NCI-H774 (cell line): ENCODE measurements around the gene GPC6.
"Not testable (repeated sequence)": the region's sequence is repeated elsewhere in the genome, so short reads cannot be mapped to it uniquely, and the experiment has no call there.

Experiments
- DNase-seq: peaks from one replicate; lab custom pipeline; 2025; lab: John Stamatoyannopoulos, UW

Gene GPC6

DNA sequence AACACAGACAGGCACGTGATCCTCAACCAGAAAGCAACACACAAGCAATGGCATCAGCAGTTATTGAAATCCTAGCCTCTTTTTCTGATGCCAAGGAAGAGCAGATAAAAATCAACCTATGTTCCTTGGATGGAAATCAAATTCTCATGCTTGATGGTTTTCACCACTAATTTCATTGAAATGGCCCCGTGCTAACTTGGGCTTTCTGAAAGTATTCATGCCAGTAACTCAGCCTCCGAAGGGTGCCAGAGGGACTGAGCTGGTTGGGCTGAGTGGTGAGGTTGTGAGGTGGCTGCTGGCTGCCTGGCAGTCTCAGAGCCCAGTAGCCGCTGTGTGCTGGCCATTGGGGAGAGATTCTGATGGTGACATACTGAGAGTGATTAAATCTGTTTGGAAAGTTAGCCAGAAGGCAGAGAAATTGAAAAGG is 943.6 kb downstream of the GPC6 start:
- DNase-seq: no peak

DNA sequence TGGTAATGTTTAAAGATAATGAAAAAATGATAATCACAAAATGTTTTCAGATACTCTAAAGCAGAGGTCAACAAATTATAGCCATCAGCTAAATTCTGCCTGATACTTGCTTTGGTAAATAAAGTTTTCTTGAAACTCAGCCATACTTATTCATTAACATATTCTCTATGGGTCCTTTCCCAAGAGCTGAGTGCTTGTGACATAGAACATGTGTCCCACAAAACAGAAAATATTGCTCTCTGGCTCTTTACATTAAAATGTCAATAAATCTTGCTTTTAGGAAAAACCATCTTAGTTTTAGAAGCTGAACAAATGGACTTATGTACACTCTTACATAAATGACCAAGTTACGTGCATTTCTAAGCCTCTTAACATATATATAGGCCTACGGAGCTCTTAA is 945.8 kb downstream of the GPC6 start:
- DNase-seq: no peak

- DNase-seq: no peak
These were observed 946.8 kb downstream of the GPC6 start for GRCh38 chr13:94173312-94173854.

- no peak for DNase-seq
These were observed 947.4 kb downstream of the GPC6 start for GRCh38 chr13:94174009-94174408.

- DNase-seq: no peak
These were observed 948.5 kb downstream of the GPC6 start for GRCh38 chr13:94175076-94175475.

DNA sequence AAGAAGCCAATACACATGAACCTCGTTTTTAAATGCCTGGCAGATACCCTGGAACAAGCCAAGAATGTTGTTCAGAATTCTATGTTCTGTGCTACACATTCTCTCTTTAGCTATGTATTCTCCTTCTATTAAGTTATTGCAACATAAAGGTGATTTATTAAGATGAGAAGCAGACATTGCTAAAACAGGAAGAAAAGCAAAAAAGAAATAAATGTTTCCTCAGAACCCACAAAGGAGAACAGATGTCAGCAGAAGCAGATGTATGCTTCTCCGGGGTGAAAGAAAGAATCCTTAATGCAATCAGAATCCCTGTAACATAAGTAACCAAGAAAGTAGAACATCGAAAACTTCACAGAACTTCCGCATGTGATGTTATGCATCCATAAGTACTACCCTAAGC is 950.0 kb downstream of the GPC6 start:
- no peak for DNase-seq

GRCh38 chr13:94177041-94177440 is 950.4 kb downstream of the GPC6 start:
- DNase-seq: no peak

- peak; percentile 6 for DNase-seq
These were observed 952.1 kb downstream of the GPC6 start for GRCh38 chr13:94178625-94179244.

DNA sequence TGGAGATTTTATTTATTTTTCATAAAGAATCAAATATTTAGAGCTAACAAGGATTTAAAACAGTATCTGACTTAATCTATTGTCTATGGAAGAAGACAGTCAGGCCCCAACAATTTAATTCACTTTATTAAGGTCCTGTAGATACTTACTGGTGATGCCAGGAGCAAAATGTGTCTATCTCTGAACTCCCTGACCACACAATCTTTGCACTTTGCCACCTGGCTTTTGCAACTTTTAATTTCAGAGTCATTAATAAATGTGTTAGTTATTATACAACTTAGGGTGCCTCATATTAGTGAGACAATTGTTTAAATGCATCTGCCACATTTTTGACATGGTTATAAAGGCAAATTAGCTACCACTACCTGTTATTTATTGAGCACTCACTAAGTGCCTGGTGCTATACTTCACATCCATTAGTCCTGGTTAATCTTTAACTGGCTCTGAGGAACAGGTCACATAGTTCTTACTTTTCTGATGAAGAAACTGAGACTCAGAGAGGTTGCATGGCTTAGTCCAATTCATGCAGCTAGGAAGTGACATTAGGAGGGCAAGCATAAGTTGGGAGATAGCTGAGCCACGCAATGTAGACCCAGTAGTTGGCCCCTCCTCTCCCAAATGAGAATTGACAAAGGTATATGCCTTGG is 955.0 kb downstream of the GPC6 start:
- no peak for DNase-seq

DNA sequence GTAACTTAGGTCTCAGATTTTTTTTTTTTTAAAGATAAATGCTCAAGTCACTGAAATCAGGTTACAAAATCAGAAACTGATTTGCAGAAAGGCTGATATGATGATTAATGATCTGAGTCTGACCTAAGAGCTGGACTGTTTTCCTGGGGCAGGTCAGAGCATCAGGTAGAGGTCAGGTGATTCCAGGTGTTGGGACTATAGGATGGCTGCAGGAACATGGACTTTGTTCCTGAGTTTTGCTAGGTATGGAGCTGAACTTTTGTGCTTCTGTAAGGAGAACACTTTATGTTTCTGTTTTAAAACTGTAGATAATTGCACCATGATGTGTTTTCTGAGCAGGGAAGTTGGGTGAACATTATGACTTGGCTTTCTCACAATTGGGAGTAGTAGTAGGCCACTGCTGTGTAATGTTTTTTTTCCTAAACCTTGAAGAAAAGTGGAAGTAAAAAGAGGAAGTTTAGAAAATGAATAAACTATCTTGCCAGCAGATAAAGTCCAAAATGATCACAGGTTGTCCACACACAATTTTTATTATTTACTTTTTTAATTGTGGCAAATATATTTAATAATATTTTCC is 955.7 kb downstream of the GPC6 start:
- DNase-seq: no peak

DNA sequence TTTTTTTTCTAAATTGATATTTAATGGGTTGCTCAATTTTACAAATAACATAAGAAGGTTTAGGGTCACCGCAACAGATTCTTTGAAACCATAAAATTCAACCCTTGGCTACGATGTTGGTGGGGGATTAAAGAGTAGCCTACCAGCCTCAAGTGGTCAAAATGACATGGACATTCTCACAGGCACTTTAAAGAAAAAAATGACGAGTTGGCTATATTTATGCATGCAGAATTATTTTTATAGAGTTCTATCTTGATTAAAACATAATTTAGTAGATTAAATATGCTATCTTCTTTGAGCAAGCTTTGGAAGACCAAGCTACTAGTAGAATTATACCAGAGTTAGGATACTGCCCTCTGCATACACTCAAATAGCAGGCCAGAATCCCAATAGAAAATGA is 959.9 kb downstream of the GPC6 start:
- no peak for DNase-seq

DNA sequence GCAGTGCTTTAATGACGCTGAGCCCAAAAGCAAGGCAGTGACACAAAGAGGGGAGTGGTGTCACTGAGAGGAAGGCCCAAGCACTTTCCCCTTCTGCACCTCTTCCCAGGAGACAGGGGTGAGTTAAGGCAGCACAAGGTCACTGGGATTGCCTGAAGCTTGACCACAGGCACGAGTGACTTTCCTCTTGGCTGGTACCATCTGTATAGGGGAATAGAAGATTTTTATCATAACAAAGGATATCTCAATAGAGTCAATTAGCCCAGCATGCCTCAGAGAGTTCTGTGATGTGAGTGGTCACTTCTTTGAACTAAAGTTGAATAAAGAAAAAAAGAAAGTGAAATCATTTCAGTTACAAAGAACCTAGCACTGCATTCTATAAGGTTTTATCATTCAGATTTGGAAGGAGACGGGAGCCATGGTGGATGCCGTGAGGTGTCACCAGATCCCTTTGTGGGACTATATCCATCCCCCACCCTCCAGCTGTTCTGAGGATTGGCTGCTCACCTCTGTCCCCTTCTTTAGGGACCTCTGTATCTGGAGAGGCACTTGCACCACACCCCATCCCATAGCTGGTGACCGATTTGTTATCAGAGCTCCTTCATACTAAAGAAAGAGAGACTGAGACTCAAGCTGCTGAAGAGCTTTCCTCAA is 961.7 kb downstream of the GPC6 start:
- DNase-seq: no peak

GRCh38 chr13:94192431-94192975 is 965.9 kb downstream of the GPC6 start:
- DNase-seq: no peak

- DNase-seq: no peak
These were observed 969.1 kb downstream of the GPC6 start for GRCh38 chr13:94195715-94196114.

- DNase-seq: no peak
These were observed 969.8 kb downstream of the GPC6 start for GRCh38 chr13:94196413-94196812.

- no peak for DNase-seq
These were observed 972.1 kb downstream of the GPC6 start for GRCh38 chr13:94198681-94199080.

GRCh38 chr13:94199135-94199534 is 972.5 kb downstream of the GPC6 start:
- DNase-seq: no peak

- DNase-seq: no peak
These were observed 974.4 kb downstream of the GPC6 start for GRCh38 chr13:94201022-94201421.

GRCh38 chr13:94204163-94204562 is 977.6 kb downstream of the GPC6 start:
- no peak for DNase-seq

DNA sequence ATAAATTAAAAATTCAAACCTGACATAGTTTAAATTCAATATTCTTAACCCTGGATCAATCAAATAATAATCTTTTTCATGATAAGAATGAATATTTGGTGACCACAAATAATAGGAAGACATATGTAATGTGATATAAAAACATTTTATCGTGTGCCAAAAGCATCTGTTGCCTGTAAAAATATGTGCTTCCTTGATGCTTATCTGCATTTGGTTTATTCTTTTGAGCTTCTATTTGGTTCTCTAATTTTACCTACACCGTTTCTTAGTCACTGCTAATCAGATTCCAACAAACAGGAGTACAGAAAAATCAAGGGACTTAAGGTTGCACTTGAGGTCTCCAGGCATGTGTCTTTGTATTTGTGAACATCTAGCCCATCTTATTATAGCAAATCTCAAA is 978.3 kb downstream of the GPC6 start:
- no peak for DNase-seq

GRCh38 chr13:94205896-94206295 is 979.3 kb downstream of the GPC6 start:
- DNase-seq: no peak

DNA sequence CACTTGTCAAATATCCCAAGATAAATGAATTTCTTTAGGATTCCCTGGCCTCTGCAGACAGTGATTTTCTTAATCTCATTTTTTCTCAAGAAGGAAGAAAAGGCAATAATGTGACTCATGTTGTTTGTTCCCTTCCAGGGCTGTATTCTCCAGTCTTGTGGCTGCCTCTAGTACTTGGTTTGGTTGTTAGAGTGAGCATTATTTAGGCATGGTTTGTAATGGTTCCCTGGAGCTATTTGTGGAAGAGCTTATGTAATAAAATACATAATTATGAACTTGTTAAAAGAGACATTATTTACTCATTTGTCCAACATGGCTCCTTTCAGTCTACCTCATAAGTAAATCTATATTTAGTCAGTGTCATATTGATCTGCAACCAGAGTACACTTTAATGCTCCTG is 982.5 kb downstream of the GPC6 start:
- DNase-seq: no peak

- DNase-seq: not testable (repeated sequence)
These were observed 983.3 kb downstream of the GPC6 start for GRCh38 chr13:94209913-94210312.
